GM19395 (cell line): ENCODE data around the gene VWCE.
"Not testable (repeated sequence)": the region's sequence is repeated elsewhere in the genome, so short reads cannot be mapped to it uniquely, and the experiment has no call there.

ENCODE experiments used
- ATAC-seq: cut with Tn5 transposase; IDR thresholded peaks from one replicate; pipeline ENCODE4 v1.9.1; 2021; ENCODE audit warnings: mild to moderate bottlenecking, moderate library complexity; ENCODE audit not compliant: unreplicated experiment

Gene VWCE

DNA sequence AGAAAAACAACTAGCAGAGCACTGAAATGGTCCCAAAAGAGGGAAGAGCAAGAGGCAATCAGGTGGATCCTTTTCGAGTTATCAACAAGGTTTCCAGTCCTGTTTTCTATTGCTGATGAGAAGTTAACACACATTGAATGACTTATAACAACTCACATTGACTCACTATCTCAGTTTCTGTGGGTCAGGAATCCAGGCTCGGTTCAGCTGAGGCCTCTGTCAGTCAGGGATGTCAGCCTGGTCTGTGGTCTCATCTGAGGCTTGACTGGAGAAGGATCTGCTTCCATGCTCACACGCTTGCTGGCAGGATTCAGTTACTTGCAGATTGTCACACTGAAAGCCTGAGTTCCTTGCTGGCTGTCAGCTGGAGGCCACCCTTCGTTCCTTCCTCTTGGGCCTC lies 76.8 kb downstream of the VWCE start:
- not testable (repeated sequence) for ATAC-seq

DNA sequence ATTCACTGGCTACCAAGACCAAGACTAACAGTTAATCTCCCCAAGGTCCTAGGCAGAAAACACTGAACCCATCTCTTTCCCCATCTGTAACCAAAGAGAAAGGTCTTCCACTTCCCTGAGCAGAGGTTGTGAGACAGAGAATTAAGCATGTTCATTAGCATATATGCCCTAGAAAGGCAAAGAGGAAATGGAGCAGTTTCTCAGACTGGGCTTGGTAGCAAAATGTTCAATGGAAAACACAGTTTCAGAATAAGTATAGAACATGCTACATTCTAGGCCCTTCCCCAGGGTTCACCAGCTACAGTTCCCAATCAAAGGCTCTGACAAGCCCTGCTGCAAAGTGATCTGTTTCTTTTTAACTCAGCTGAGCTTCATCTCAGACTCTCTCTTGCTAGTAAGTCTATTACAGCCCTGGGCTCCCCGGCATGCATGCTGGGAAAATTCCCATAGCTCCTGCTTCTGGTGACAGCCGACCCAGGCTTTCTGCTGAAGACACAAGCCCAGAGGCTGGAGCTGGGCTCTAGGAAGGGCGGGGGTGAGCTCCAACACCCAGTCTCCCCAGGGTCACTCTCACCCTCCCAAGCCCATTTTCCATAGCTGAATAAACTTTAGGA lies 81.3 kb downstream of the VWCE start:
- not testable (repeated sequence) for ATAC-seq

DNA sequence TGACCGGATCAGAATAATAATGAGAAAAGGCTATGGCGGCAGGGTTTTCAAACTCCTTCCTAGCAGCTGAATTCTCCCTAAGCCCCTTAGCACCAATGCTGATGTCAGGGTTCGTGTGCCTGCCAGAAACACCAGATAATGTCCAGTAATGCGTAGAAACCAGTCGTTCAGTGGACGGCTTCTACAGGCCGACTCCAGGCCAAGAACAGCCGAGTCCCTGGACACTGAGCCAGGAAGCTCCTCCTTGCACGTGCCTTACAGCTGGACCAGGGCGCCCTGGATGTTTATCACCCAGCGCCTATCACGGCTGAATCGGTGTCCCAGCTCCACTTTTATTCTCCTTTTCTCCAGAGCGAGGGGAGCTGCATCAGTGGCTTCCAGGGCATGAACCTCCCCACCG lies 82.9 kb downstream of the VWCE start:
- not testable (repeated sequence) for ATAC-seq

DNA sequence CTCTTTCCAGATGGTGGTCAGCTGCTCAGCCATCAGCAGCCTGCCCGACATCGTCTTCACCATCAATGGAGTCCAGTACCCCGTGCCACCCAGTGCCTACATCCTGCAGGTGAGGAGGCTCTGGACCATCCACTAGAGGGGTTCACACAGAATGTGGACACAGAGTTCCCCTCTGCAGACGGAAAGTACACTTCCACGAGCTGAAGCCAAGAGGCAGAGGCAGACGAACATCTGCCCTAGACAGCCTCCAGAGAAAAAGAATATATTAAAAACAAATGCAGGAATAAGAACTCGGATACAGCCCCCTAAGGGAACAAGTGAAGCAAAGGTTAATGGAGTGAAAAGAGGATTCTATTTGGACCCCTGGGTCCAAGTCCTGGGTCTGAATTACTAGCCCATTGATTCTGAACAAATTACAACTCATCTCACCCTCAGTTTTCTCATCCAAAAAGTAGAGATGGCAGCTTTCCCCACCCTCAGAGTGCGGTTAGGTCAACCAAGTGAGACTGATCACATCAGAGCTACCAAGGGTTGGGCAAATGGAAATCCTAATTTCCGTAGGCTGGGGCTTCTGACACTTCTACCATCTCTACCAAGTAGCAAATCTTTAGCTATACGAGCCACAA lies 83.7 kb downstream of the VWCE start:
- not testable (repeated sequence) for ATAC-seq

DNA sequence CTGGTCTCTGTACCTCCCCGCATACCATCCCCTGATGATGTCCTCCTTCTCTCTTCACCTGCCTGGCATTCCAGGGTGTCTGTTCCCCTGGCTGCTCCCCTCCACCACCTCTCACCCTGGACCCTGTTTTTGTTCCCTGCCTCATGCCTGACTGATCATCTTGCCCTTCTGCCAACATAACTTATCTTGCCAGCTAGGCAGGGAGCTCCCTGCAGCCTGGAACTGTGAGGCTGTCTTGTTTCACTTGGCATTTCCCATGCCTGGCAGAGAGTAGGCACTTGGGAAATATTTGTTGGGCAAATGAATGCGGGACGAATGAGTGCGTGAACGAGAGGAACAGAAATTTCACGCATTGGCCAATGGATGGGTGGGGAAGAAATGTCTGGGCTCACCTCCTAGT lies 84.5 kb downstream of the VWCE start:
- not testable (repeated sequence) for ATAC-seq
